Lower leg skin (tissue), 3 donors: ENCODE data around the gene PTDSS2.

Experiments
- POLR2A ChIP-seq, 2 donors: fragments of 450-650 bp; IDR thresholded peaks; one replicate each; pipeline ENCODE4 v1.6.1; 2016 to 2017; ENCODE audit warnings: antibody characterized with exemption in 2 of 2, mild to moderate bottlenecking in 1 of 2, moderate library complexity in 1 of 2
- TF ChIP-seq, protein P1 (sequence below), 3 donors: fragments of 450-650 bp; IDR thresholded peaks; one replicate each; pipeline ENCODE4 v1.5.1; 2016; ENCODE audit warnings: antibody characterized with exemption in 3 of 3, mild to moderate bottlenecking in 3 of 3, moderate library complexity in 2 of 3

DNA sequence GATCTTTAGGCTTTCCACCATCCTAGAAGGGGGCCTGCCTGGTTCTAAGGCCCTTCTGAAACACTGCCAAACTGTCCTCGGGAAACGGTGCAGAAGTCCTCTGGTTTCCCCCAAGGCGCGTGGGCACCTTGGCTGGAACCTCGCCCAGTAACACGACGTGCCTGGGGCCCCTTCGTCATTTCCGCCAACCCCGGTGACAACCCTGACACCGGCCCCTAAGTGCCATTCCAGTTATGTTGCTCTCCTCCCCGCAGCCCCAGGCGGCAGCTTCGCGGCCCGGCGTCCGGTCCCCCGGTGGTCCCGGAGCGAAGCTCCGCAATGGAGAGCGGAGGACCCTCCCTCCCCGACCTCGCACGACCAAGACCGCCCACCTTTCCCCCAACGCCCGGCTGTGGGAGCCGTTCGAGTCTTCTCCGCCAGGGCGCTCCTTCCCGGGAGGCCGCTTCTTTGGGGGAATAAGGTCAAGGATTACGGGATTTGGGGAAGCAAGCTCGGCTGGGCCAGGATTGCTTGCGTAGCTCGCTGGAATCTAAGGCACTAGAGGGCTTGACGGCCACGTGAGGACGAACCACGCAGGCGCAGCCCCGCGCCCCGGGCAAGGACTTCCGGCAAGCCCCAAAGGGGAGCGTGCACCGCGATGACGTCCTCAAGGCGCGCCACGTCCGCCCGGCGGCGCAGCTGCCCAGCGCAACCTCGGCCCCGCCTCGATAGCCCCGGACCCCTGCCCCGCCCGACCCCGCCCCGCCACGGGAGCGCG is 56.3 kb downstream of the PTDSS2 start:
- TF ChIP-seq, protein P1, sequence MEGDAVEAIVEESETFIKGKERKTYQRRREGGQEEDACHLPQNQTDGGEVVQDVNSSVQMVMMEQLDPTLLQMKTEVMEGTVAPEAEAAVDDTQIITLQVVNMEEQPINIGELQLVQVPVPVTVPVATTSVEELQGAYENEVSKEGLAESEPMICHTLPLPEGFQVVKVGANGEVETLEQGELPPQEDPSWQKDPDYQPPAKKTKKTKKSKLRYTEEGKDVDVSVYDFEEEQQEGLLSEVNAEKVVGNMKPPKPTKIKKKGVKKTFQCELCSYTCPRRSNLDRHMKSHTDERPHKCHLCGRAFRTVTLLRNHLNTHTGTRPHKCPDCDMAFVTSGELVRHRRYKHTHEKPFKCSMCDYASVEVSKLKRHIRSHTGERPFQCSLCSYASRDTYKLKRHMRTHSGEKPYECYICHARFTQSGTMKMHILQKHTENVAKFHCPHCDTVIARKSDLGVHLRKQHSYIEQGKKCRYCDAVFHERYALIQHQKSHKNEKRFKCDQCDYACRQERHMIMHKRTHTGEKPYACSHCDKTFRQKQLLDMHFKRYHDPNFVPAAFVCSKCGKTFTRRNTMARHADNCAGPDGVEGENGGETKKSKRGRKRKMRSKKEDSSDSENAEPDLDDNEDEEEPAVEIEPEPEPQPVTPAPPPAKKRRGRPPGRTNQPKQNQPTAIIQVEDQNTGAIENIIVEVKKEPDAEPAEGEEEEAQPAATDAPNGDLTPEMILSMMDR (IDR thresholded peaks at IDR 0.05), result no peak
- TF ChIP-seq POLR2A (IDR thresholded peaks at IDR 0.05), result peak in 1 of 2 donors; percentile 20
